GM12878 (cell line): ENCODE data around the gene CLRN1. TPM values are rescaled to one million over a fixed set of nuclear protein-coding genes. Genes with fewer than 3 reads are reported as not detected.

Experiments
- ATAC-seq: fragments of 200-7000 bp; cut with Tn5 transposase; 3 replicates; pipeline ENCODE4 v1.9.1; 2020; ENCODE audit warnings: mild to moderate bottlenecking, moderate library complexity
- Bru-seq: library from RNA; stranded (reverse); fragments of 400-500 nt; gene quantifications from one replicate; lab custom pipeline; 2021; lab: Mats Ljungman, UMichigan
- BruChase-seq, 2 experiments: library from RNA; stranded (reverse); fragments of 400-500 nt; gene quantifications; one replicate each; lab custom pipeline; 2021; lab: Mats Ljungman, UMichigan
- BruUV-seq: library from RNA; stranded (reverse); fragments of 400-500 nt; replicated peaks from 2 replicates; lab custom pipeline; 2021; lab: Mats Ljungman, UMichigan
- CTCF ChIA-PET: fragments of 300-600 bp; sonication (Branson Sonifier 250); formaldehyde crosslinking; extraction: SDS; loops from one replicate; lab custom pipeline; 2021; ENCODE audit warnings: inconsistent platforms; lab: Yijun Ruan, JAX
- POLR2A ChIA-PET: fragments of 350-600 bp; formaldehyde crosslinking; extraction: SDS; loops from one replicate; lab custom pipeline; 2021; ENCODE audit warnings: inconsistent platforms; lab: Charles Lee
- RAD21 ChIA-PET: fragments of 300-600 bp; sonication (Branson Sonifier 250); formaldehyde crosslinking; loops from one replicate; lab custom pipeline; 2023; ENCODE audit warnings: antibody characterized with exemption; ENCODE audit not compliant: unreplicated experiment; lab: Charles Lee
- SMC1A ChIA-PET: fragments of 300-600 bp; sonication (Branson Sonifier 250); formaldehyde crosslinking; loops from one replicate; lab custom pipeline; 2023; ENCODE audit not compliant: unreplicated experiment, uncharacterized antibody; lab: Charles Lee
- DNase-seq: peaks from one replicate; pipeline ENCODE4 v3.0.0-alpha.2; 2011; ENCODE audit warnings: low read depth, low spot score
- FAIRE-seq: peaks from 3 replicates; lab custom pipeline; 2011; peaks lifted over from hg19 to GRCh38; lab: Jason Lieb, UNC
- H2AFZ ChIP-seq: 2 replicates; pipeline ENCODE4 v1.6.0; 2011; ENCODE audit warnings: low read depth, low read length, control low read depth; ENCODE audit not compliant: control insufficient read depth
- H3K27ac ChIP-seq: 2 replicates; pipeline ENCODE4 v1.5.1; 2011; ENCODE audit warnings: control low read depth; ENCODE audit not compliant: control insufficient read depth, insufficient read depth
- H3K27me3 ChIP-seq, 2 experiments: replicated peaks in 1 of 2; 2 replicates each; pipeline versions ENCODE4 v1.6.0 to v1.6.1; 2011; ENCODE audit warnings: low read length in 1 of 2; ENCODE audit not compliant: control insufficient read depth in 2 of 2, insufficient read depth in 2 of 2
- H3K36me3 ChIP-seq, 2 experiments: 2 replicates each; pipeline ENCODE4 v1.5.1; 2011; ENCODE audit warnings: low read length in 1 of 2; ENCODE audit not compliant: control insufficient read depth in 2 of 2, insufficient read depth in 2 of 2
- H3K4me1 ChIP-seq: 2 replicates; pipeline ENCODE4 v1.6.1; 2011; ENCODE audit warnings: mild to moderate bottlenecking, low read length, moderate library complexity, mixed read lengths; ENCODE audit not compliant: control insufficient read depth, insufficient read depth
- H3K4me2 ChIP-seq: 2 replicates; pipeline ENCODE4 v1.6.0; 2011; ENCODE audit warnings: control low read depth; ENCODE audit not compliant: control insufficient read depth, insufficient read depth
- H3K4me3 ChIP-seq: fragments of 200-600 bp; sonication (generic); 2 replicates; pipeline ENCODE4 v1.5.1; 2016
- H3K79me2 ChIP-seq: 2 replicates; pipeline ENCODE4 v1.6.0; 2011; ENCODE audit warnings: low read length; ENCODE audit not compliant: control insufficient read depth, insufficient read depth
- H3K9ac ChIP-seq: 2 replicates; pipeline ENCODE4 v1.8.0; 2011; ENCODE audit warnings: low read length, control low read depth, mixed read lengths; ENCODE audit not compliant: control insufficient read depth, insufficient read depth
- H3K9me3 ChIP-seq: replicated peaks from 3 replicates; pipeline ENCODE4 v1.5.1; 2011; ENCODE audit warnings: mild to moderate bottlenecking, low read length; ENCODE audit not compliant: control insufficient read depth, insufficient read depth
- H4K20me1 ChIP-seq: 2 replicates; pipeline ENCODE4 v1.6.0; 2011; ENCODE audit not compliant: control insufficient read depth, insufficient read depth
- CHD4 ChIP-seq: fragments of 200-600 bp; sonication (generic); IDR thresholded peaks from 2 replicates; pipeline ENCODE4 v1.6.1; 2016; ENCODE audit warnings: mild to moderate bottlenecking
- EED ChIP-seq: sonication (generic); IDR thresholded peaks from 2 replicates; pipeline ENCODE4 v1.6.1; 2016; ENCODE audit warnings: antibody characterized with exemption, low read depth
- FOXK2 ChIP-seq: fragments of 450-650 bp; IDR thresholded peaks from 2 replicates; pipeline ENCODE4 v1.6.1; 2017; ENCODE audit warnings: mild to moderate bottlenecking, moderate library complexity
- HCFC1 ChIP-seq: fragments of 150-350 bp; IDR thresholded peaks from 2 replicates; pipeline ENCODE4 v1.6.1; 2014; ENCODE audit warnings: low read length
- JUND ChIP-seq: IDR thresholded peaks from 2 replicates; pipeline ENCODE4 v1.6.1; 2012; ENCODE audit warnings: low read depth, mild to moderate bottlenecking, low read length, improper control_type of control experiment, moderate library complexity
- MEF2A ChIP-seq: IDR thresholded peaks from 2 replicates; pipeline ENCODE4 v1.6.1; 2011; ENCODE audit warnings: low read depth, mild to moderate bottlenecking, low read length, moderate library complexity; ENCODE audit not compliant: insufficient read depth
- RAD21 ChIP-seq: IDR thresholded peaks from 2 replicates; pipeline ENCODE4 v1.6.1; 2011; ENCODE audit warnings: mild to moderate bottlenecking, low read depth, low read length, moderate library complexity; ENCODE audit not compliant: insufficient read depth
- RAD51 ChIP-seq: fragments of 450-650 bp; IDR thresholded peaks from 2 replicates; pipeline ENCODE4 v1.6.1; 2016; ENCODE audit warnings: moderate library complexity, mild to moderate bottlenecking, inconsistent platforms
- RBBP5 ChIP-seq: fragments of 200-600 bp; sonication (generic); conservative IDR thresholded peaks from 2 replicates; pipeline ENCODE4 v1.6.1; 2016
- RELA ChIP-seq: fragments of 450-650 bp; IDR thresholded peaks from 2 replicates; pipeline ENCODE4 v1.8.0; 2014; ENCODE audit warnings: borderline replicate concordance; ENCODE audit not compliant: partially characterized antibody
- SMC3 ChIP-seq: IDR thresholded peaks from 2 replicates; pipeline ENCODE4 v1.6.1; 2011; ENCODE audit warnings: low read length, improper control_type of control experiment, borderline replicate concordance
- SRF ChIP-seq, 2 experiments: IDR thresholded peaks; 2 replicates each; pipeline ENCODE4 v1.6.1; 2011; ENCODE audit warnings: low read depth in 2 of 2, low read length in 2 of 2, mild to moderate bottlenecking in 1 of 2, moderate library complexity in 1 of 2
- TCF12 ChIP-seq: IDR thresholded peaks from 2 replicates; pipeline ENCODE4 v1.6.1; 2011; ENCODE audit warnings: low read depth, mild to moderate bottlenecking, low read length
- TCF3 ChIP-seq: IDR thresholded peaks from 2 replicates; pipeline ENCODE4 v1.6.1; 2012; ENCODE audit warnings: low read depth, mild to moderate bottlenecking, low read length, borderline replicate concordance; ENCODE audit not compliant: insufficient read depth
- WGBS: methylation state at CpG from one replicate; pipeline ENCODE4 v1.1.6; 2016; ENCODE audit warnings: low lambda C conversion rate; ENCODE audit not compliant: insufficient replicate concordance, insufficient coverage; ENCODE audit errors: missing lambda C conversion rate; 5-methylcytosine and 5-hydroxymethylcytosine counted together
- in situ Hi-C: fragments of 300-500 bp; cut with MboI; formaldehyde crosslinking; loops from 9 replicates; pipeline ENCODE4 v1.14.3; 2018; ENCODE audit warnings: mixed read lengths
- intact Hi-C: fragments of 100-400 bp; cut with micrococcal nuclease; formaldehyde crosslinking; loops from one replicate; pipeline ENCODE4 v1.14.2; 2022; ENCODE audit not compliant: unreplicated experiment
- long read RNA-seq, 2 experiments: library from polyadenylated mRNA; unstranded; transcript quantifications; one replicate each; pipeline ENCODE4 v2.0.0, GENCODE V29; 2019 to 2020
- polyA minus RNA-seq, 3 experiments: library from RNA; depleted of rRNA, polyadenylated mRNA; stranded (reverse); fragments of >200 nt; gene quantifications; 2 replicates each; pipeline ENCODE4 v1.2.3, GENCODE V29; 2011
- polyA plus RNA-seq, 11 experiments: library from polyadenylated mRNA; depleted of rRNA in 4 of 11; unstranded in 6 of 11; stranded (reverse) in 5 of 11; fragments of >200 nt; fragmentation: Nextera tagmentation in 4 of 11; fragmentation: Illumina TruSeq in 1 of 11; extraction: Ambion mirVana in 4 of 11; extraction: Trizol in 1 of 11; gene quantifications; 1 replicate in 1 of 11; 2 replicates in 10 of 11; pipeline versions ENCODE4 v1.2.1 to v1.2.3, GENCODE V29; 2011 to 2016; ENCODE audit warnings: inconsistent platforms in 2 of 11, missing spikeins in 2 of 11, low read depth in 1 of 11
- total RNA-seq, 4 experiments: library from RNA; depleted of rRNA in 3 of 4; stranded (reverse); fragments of >200 nt in 3 of 4; fragmentation: Illumina TruSeq in 1 of 4; extraction: Trizol in 1 of 4; gene quantifications; 2 replicates each; pipeline versions ENCODE4 v1.2.1 to v1.2.3, GENCODE V29; 2013 to 2021
- TF ChIP-seq, protein P1 (sequence below): fragments of 450-650 bp; formaldehyde crosslinking; IDR thresholded peaks from 2 replicates; pipeline ENCODE4 v1.5.0; 2022; ENCODE audit warnings: mild to moderate bottlenecking, missing genetic modification characterization
- TF ChIP-seq, protein P2 (sequence below): IDR thresholded peaks from 2 replicates; pipeline ENCODE4 v1.6.1; 2011; ENCODE audit warnings: low read depth, low read length, improper control_type of control experiment, borderline replicate concordance
- TF ChIP-seq, protein P3 (sequence below): fragments of 450-650 bp; IDR thresholded peaks from 2 replicates; pipeline ENCODE4 v1.6.1; 2014; ENCODE audit warnings: mild to moderate bottlenecking

Gene CLRN1
- not detected in 2 replicates for total RNA-seq (2013; cell fraction: nucleolus; rRNA removed)
- total RNA-seq (2014; rRNA removed) (not detected in 2 replicates), total RNA-seq (2014; rRNA removed; fragmentation: Illumina TruSeq; extraction: Trizol) (not detected in 2 replicates), total RNA-seq (2021) (not detected in 2 replicates), polyA plus RNA-seq (2011; rRNA removed) (not detected in 2 replicates), polyA plus RNA-seq (2014; fragmentation: Illumina TruSeq; extraction: Trizol) (not detected in 2 replicates), polyA plus RNA-seq (2014; fragmentation: Nextera tagmentation; extraction: Ambion mirVana) (not detected), polyA plus RNA-seq (2014; rRNA removed) (not detected in 2 replicates), polyA plus RNA-seq (2016; fragmentation: Nextera tagmentation; extraction: Ambion mirVana) (not detected), polyA minus RNA-seq (2011; rRNA and poly(A)+ RNA removed) (not detected in 2 replicates), Bru-seq, nascent RNA (not detected), BruChase-seq, experiment 1, labeled RNA remaining after a 6-hour chase (percentile 6 among the genes with signal in this experiment), BruChase-seq, experiment 2, labeled RNA remaining after a 2-hour chase (not detected)
- not detected for polyA plus RNA-seq (2011; ENCODE audit: low read depth)
- not detected in 2 replicates for polyA plus RNA-seq (2011; cell fraction: cytosol; rRNA removed)
- polyA plus RNA-seq (2011; cell fraction: nucleus; rRNA removed), result not detected in 2 replicates
- polyA plus RNA-seq (2012), result not detected in 2 replicates
- not detected in 2 replicates for polyA minus RNA-seq (2011; cell fraction: cytosol; rRNA and poly(A)+ RNA removed)
- polyA minus RNA-seq (2011; cell fraction: nucleus; rRNA and poly(A)+ RNA removed), result not detected in 2 replicates
- long read RNA-seq, experiment 1, result 0 reads
- long read RNA-seq, experiment 2, result 0 reads

GRCh38 chr3:150972366-150973071 lies at the start of gene CLRN1:
TSS of gene CLRN1 (minus strand) at chr3:150972727. CDS start at chr3:150972708, 19 bp downstream.
- no peaks in the 10 kb centered on the region; a peak in 1 of 4 replicates for H3K27me3 ChIP-seq
- H3K9me3 ChIP-seq, result no peaks in the 10 kb centered on the region
- intact Hi-C loops (no loop called here), in situ Hi-C loops (no loop called here)
- WGBS, result 28% methylated on average over 18 of the region's 18 CpGs
- DNase-seq (no peak), ATAC-seq (no peak), FAIRE-seq (no peak)
- H2AFZ ChIP-seq, result no peak within 1 kb of the TSS
- ChIA-PET POLR2A (no interaction called here), CTCF (no interaction called here), SMC1A (no interaction called here), RAD21 (no interaction called here)
- H3K4me3 ChIP-seq, result no peak within 1 kb of the TSS
- no peaks in the 10 kb centered on the region for H3K79me2 ChIP-seq
- no peaks in the 10 kb centered on the region for H3K36me3 ChIP-seq
- H3K4me1 ChIP-seq, result no peaks in the 10 kb centered on the region
- no peak within 1 kb of the TSS for H3K4me2 ChIP-seq
- no peak within 1 kb of the TSS for H3K9ac ChIP-seq
- no peaks in the 10 kb centered on the region for H4K20me1 ChIP-seq
- H3K27ac ChIP-seq, result no peak within 1 kb of the TSS
- BruUV-seq, result no TSS peak
- TF ChIP-seq JUND (no peak), RAD21 (no peak), RAD51 (no peak), TCF12 (no peak), EED (no peak), CHD4 (no peak), SMC3 (no peak), HCFC1 (no peak), RELA (no peak), FOXK2 (no peak), RBBP5 (no peak), SRF (IDR thresholded peaks at IDR 0.05; ENCODE audit: low read depth in 2 of 2, low read length in 2 of 2) (no peak), MEF2A (no peak), TCF3 (no peak)
- TF ChIP-seq, protein P1, sequence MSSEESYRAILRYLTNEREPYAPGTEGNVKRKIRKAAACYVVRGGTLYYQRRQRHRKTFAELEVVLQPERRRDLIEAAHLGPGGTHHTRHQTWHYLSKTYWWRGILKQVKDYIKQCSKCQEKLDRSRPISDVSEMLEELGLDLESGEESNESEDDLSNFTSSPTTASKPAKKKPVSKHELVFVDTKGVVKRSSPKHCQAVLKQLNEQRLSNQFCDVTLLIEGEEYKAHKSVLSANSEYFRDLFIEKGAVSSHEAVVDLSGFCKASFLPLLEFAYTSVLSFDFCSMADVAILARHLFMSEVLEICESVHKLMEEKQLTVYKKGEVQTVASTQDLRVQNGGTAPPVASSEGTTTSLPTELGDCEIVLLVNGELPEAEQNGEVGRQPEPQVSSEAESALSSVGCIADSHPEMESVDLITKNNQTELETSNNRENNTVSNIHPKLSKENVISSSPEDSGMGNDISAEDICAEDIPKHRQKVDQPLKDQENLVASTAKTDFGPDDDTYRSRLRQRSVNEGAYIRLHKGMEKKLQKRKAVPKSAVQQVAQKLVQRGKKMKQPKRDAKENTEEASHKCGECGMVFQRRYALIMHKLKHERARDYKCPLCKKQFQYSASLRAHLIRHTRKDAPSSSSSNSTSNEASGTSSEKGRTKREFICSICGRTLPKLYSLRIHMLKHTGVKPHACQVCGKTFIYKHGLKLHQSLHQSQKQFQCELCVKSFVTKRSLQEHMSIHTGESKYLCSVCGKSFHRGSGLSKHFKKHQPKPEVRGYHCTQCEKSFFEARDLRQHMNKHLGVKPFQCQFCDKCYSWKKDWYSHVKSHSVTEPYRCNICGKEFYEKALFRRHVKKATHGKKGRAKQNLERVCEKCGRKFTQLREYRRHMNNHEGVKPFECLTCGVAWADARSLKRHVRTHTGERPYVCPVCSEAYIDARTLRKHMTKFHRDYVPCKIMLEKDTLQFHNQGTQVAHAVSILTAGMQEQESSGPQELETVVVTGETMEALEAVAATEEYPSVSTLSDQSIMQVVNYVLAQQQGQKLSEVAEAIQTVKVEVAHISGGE, result no peak
- TF ChIP-seq, protein P2, sequence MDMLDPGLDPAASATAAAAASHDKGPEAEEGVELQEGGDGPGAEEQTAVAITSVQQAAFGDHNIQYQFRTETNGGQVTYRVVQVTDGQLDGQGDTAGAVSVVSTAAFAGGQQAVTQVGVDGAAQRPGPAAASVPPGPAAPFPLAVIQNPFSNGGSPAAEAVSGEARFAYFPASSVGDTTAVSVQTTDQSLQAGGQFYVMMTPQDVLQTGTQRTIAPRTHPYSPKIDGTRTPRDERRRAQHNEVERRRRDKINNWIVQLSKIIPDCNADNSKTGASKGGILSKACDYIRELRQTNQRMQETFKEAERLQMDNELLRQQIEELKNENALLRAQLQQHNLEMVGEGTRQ, result no peak
- TF ChIP-seq, protein P3, sequence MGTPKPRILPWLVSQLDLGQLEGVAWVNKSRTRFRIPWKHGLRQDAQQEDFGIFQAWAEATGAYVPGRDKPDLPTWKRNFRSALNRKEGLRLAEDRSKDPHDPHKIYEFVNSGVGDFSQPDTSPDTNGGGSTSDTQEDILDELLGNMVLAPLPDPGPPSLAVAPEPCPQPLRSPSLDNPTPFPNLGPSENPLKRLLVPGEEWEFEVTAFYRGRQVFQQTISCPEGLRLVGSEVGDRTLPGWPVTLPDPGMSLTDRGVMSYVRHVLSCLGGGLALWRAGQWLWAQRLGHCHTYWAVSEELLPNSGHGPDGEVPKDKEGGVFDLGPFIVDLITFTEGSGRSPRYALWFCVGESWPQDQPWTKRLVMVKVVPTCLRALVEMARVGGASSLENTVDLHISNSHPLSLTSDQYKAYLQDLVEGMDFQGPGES, result no peak
